Liver (tissue), 9 donors: Measurements from ENCODE around the gene DISP3. TPM values are rescaled to one million over a fixed set of nuclear protein-coding genes. Genes with fewer than 3 reads are reported as not detected.

Experiments used
- DNase-seq: peaks from one replicate; pipeline ENCODE4 v3.0.0-alpha.2; 2017; ENCODE audit warnings: low spot score
- H3K27ac ChIP-seq, 2 donors: one replicate each; pipeline ENCODE4 v1.7.0; 2013; ENCODE audit warnings: inconsistent platforms in 2 of 2, low read length in 2 of 2, control low read depth in 1 of 2, low read depth in 1 of 2, mild to moderate bottlenecking in 1 of 2
- H3K27me3 ChIP-seq, 4 donors: one replicate each; pipeline versions ENCODE4 v1.6.1 to v1.7.0; 2013; ENCODE audit warnings: low read length in 3 of 4, inconsistent platforms in 1 of 4, mild to moderate bottlenecking in 1 of 4, moderate library complexity in 1 of 4; ENCODE audit not compliant: control insufficient read depth in 4 of 4, insufficient read depth in 4 of 4
- H3K36me3 ChIP-seq, 4 donors: one replicate each; pipeline versions ENCODE4 v1.6.1 to v1.7.0; 2013; ENCODE audit warnings: low read length in 3 of 4, mild to moderate bottlenecking in 3 of 4, low read depth in 1 of 4, moderate library complexity in 1 of 4; ENCODE audit not compliant: control insufficient read depth in 4 of 4, insufficient read depth in 3 of 4
- H3K4me1 ChIP-seq, 4 donors: one replicate each; pipeline versions ENCODE4 v1.6.1 to v1.7.0; 2013; ENCODE audit warnings: low read length in 3 of 4, mild to moderate bottlenecking in 3 of 4, moderate library complexity in 1 of 4; ENCODE audit not compliant: control insufficient read depth in 4 of 4, insufficient read depth in 4 of 4
- H3K4me3 ChIP-seq, 3 donors: one replicate each; pipeline versions ENCODE4 v1.6.1 to v1.7.0; 2013; ENCODE audit warnings: low read length in 3 of 3, control low read depth in 1 of 3, low read depth in 1 of 3, mild to moderate bottlenecking in 1 of 3
- H3K9ac ChIP-seq, 2 donors: one replicate each; pipeline ENCODE4 v1.7.0; 2013; ENCODE audit warnings: low read length in 2 of 2, mild to moderate bottlenecking in 2 of 2, moderate library complexity in 2 of 2, control low read depth in 1 of 2, low read depth in 1 of 2
- H3K9me3 ChIP-seq, 4 donors: one replicate each; pipeline versions ENCODE4 v1.6.1 to v1.7.0; 2013; ENCODE audit warnings: low read length in 3 of 4; ENCODE audit not compliant: control insufficient read depth in 4 of 4
- FOXA1 ChIP-seq: IDR thresholded peaks from 2 replicates; pipeline ENCODE4 v1.6.1; 2016; ENCODE audit warnings: antibody characterized with exemption
- FOXA2 ChIP-seq: IDR thresholded peaks from 2 replicates; pipeline ENCODE4 v1.6.1; 2016; ENCODE audit warnings: antibody characterized with exemption
- HNF4A ChIP-seq, 2 donors: conservative IDR thresholded peaks; 2 replicates each; pipeline ENCODE4 v1.6.1; 2016; ENCODE audit warnings: antibody characterized with exemption in 2 of 2, mild to moderate bottlenecking in 2 of 2
- HNF4G ChIP-seq: IDR thresholded peaks from 2 replicates; pipeline ENCODE4 v1.6.1; 2016; ENCODE audit warnings: antibody characterized with exemption
- MAX ChIP-seq: IDR thresholded peaks from 2 replicates; pipeline ENCODE4 v1.6.1; 2016; ENCODE audit warnings: antibody characterized with exemption
- NR2F2 ChIP-seq: IDR thresholded peaks from 2 replicates; pipeline ENCODE4 v1.6.1; 2016; ENCODE audit warnings: antibody characterized with exemption
- RAD21 ChIP-seq, 2 donors: IDR thresholded peaks; 2 replicates each; pipeline ENCODE4 v1.6.1; 2016; ENCODE audit warnings: antibody characterized with exemption in 2 of 2, mild to moderate bottlenecking in 2 of 2
- REST ChIP-seq: IDR thresholded peaks from 2 replicates; pipeline ENCODE4 v1.6.1; 2016; ENCODE audit warnings: antibody characterized with exemption, mild to moderate bottlenecking
- RXRA ChIP-seq, 2 donors: IDR thresholded peaks; 2 replicates each; pipeline ENCODE4 v1.6.1; 2017 to 2018; ENCODE audit warnings: antibody characterized with exemption in 2 of 2, mild to moderate bottlenecking in 1 of 2
- SP1 ChIP-seq: IDR thresholded peaks from 2 replicates; pipeline ENCODE4 v1.6.1; 2018; ENCODE audit warnings: antibody characterized with exemption, mild to moderate bottlenecking
- TAF1 ChIP-seq: conservative IDR thresholded peaks from 2 replicates; pipeline ENCODE4 v1.6.1; 2016; ENCODE audit warnings: antibody characterized with exemption, mild to moderate bottlenecking
- YY1 ChIP-seq: IDR thresholded peaks from 2 replicates; pipeline ENCODE4 v1.6.1; 2016; ENCODE audit warnings: antibody characterized with exemption, mild to moderate bottlenecking
- ZBTB33 ChIP-seq: IDR thresholded peaks from 2 replicates; pipeline ENCODE4 v1.6.1; 2016; ENCODE audit warnings: antibody characterized with exemption
- WGBS: extraction: QIAGEN DNeasy Blood & Tissue Kit; methylation state at CpG from one replicate; pipeline ENCODE4 v1.1.7; 2013; 5-methylcytosine and 5-hydroxymethylcytosine counted together
- polyA plus RNA-seq, 2 donors: library from polyadenylated mRNA; stranded (reverse) in 1 of 2; unstranded in 1 of 2; fragments of 200-250 nt in 1 of 2; fragments of >200 nt in 1 of 2; fragmentation: Nextera tagmentation in 1 of 2; extraction: Ambion mirVana in 1 of 2; gene quantifications; one replicate each; pipeline versions ENCODE4 v1.2.1 to v1.2.3, GENCODE V29; 2013 to 2015
- total RNA-seq, 2 donors: library from RNA; depleted of rRNA; stranded (reverse); fragments of >200 nt; gene quantifications; one replicate each; pipeline ENCODE4 v1.2.3, GENCODE V29; 2014
- donor health status: healthy.
- donor health status: healthy.
- donor health status: healthy.
- donor health status: healthy.
- donor health status: healthy.

Gene DISP3
- total and polyA plus RNA-seq, 4 donors: 0.02 to 0.08 TPM; not detected in 2

- no peaks in the 10 kb centered on the region for H3K36me3 ChIP-seq
- no peak overlapping the region for H3K27ac ChIP-seq
- H3K4me1 ChIP-seq: no peaks in the 10 kb centered on the region
- peaks cover 0 to 4% (median 0%) of the 10 kb centered on the region in 4 donors for H3K27me3 ChIP-seq
- no peak overlapping the region for H3K4me3 ChIP-seq
- 83% methylated on average over 2 of the region's 2 CpGs for WGBS
- TF ChIP-seq RXRA (IDR thresholded peaks at IDR 0.05) (no peak), HNF4G (no peak), MAX (no peak), SP1 (no peak)
- no peak overlapping the region for H3K9ac ChIP-seq
- no peak for DNase-seq
- no peaks in the 10 kb centered on the region for H3K9me3 ChIP-seq
Observed at GRCh38 chr1:11472284-11472683, 6.7 kb upstream of the DISP3 start.

GRCh38 chr1:11472741-11473140, 6.2 kb upstream of the DISP3 start:
- Histone ChIP-seq H3K27me3 (peaks cover 0 to 4% (median 0%) of the 10 kb centered on the region in 4 donors), H3K36me3 (no peaks in the 10 kb centered on the region), H3K27ac (no peak overlapping the region), H3K9me3 (no peaks in the 10 kb centered on the region), H3K4me3 (no peak overlapping the region), H3K4me1 (no peaks in the 10 kb centered on the region), H3K9ac (no peak overlapping the region)
- TF ChIP-seq YY1: no peak
- no peak for TF ChIP-seq FOXA1
- no peak for TF ChIP-seq RAD21 (IDR thresholded peaks at IDR 0.05)
- TF ChIP-seq FOXA2: no peak
- TF ChIP-seq ZBTB33: no peak
- no peak for TF ChIP-seq RXRA (IDR thresholded peaks at IDR 0.05)
- TF ChIP-seq NR2F2: no peak
- TF ChIP-seq SP1: no peak
- WGBS: 77% methylated on average over 3 of the region's 3 CpGs
- no peak for DNase-seq

GRCh38 chr1:11473491-11474034, 5.4 kb upstream of the DISP3 start:
- no peaks in the 10 kb centered on the region for H3K9me3 ChIP-seq
- H3K4me1 ChIP-seq: peaks cover 0 to 1% (median 0%) of the 10 kb centered on the region in 4 donors
- no peaks in the 10 kb centered on the region for H3K36me3 ChIP-seq
- no peak overlapping the region for H3K27ac ChIP-seq
- TF ChIP-seq HNF4G (no peak), MAX (no peak), REST (peak; percentile 98), FOXA1 (no peak), HNF4A (conservative IDR thresholded peaks at IDR 0.05) (no peak), TAF1 (no peak)
- peaks cover 0 to 4% (median under 1%) of the 10 kb centered on the region in 4 donors for H3K27me3 ChIP-seq
- 47% methylated on average over 8 of the region's 8 CpGs for WGBS
- no peak overlapping the region for H3K9ac ChIP-seq
- no peak overlapping the region for H3K4me3 ChIP-seq
- DNase-seq: no peak
